Astrocyte (in vitro differentiated cells and primary cell): ENCODE measurements around the gene C14orf119. TPM values are rescaled to one million over a fixed set of nuclear protein-coding genes. Genes with fewer than 3 reads are reported as not detected.
A peak's percentile ranks its signal among the peaks of the same experiment; 100 is the strongest.

Experiments
- DNase-seq: peaks from one replicate; pipeline ENCODE4 v3.0.0-alpha.2; 2010; ENCODE audit warnings: low read depth
- FAIRE-seq: peaks from 2 replicates; lab custom pipeline; 2011; peaks lifted over from hg19 to GRCh38; lab: Jason Lieb, UNC
- H2AFZ ChIP-seq: 2 replicates; pipeline ENCODE4 v1.6.0; 2012; ENCODE audit warnings: low read depth, low read length, inconsistent platforms
- H3K27ac ChIP-seq: 2 replicates; pipeline ENCODE4 v1.5.1; 2011; ENCODE audit warnings: low read depth, low read length, inconsistent platforms
- H3K27me3 ChIP-seq: 2 replicates; pipeline ENCODE4 v1.6.0; 2011; ENCODE audit warnings: low read length, inconsistent platforms; ENCODE audit not compliant: insufficient read depth
- H3K36me3 ChIP-seq: 2 replicates; pipeline ENCODE4 v1.5.1; 2011; ENCODE audit warnings: low read length, inconsistent platforms; ENCODE audit not compliant: insufficient read depth
- H3K4me1 ChIP-seq: 2 replicates; pipeline ENCODE4 v1.5.1; 2011; ENCODE audit warnings: low read length, inconsistent platforms; ENCODE audit not compliant: insufficient read depth
- H3K4me2 ChIP-seq: 2 replicates; pipeline ENCODE4 v1.6.0; 2012; ENCODE audit warnings: low read length, inconsistent platforms
- H3K4me3 ChIP-seq: 2 replicates; pipeline ENCODE4 v1.5.1; 2011; ENCODE audit warnings: low read depth, mild to moderate bottlenecking, low read length, inconsistent platforms; ENCODE audit not compliant: insufficient read depth
- H3K79me2 ChIP-seq: 2 replicates; pipeline ENCODE4 v1.6.0; 2012; ENCODE audit warnings: mild to moderate bottlenecking, low read length, inconsistent platforms; ENCODE audit not compliant: insufficient read depth
- H3K9ac ChIP-seq: 2 replicates; pipeline ENCODE4 v1.6.0; 2012; ENCODE audit warnings: mild to moderate bottlenecking, low read length, inconsistent platforms
- H3K9me3 ChIP-seq: 2 replicates; pipeline ENCODE4 v1.5.1; 2012; ENCODE audit warnings: low read depth, mild to moderate bottlenecking, low read length, inconsistent platforms; ENCODE audit not compliant: insufficient read depth
- H4K20me1 ChIP-seq: 2 replicates; pipeline ENCODE4 v1.6.0; 2012; ENCODE audit warnings: low read length, inconsistent platforms; ENCODE audit not compliant: insufficient read depth
- H3K27ac Mint-ChIP-seq: one replicate; pipeline ENCODE4 v1.8.0; 2021; ENCODE audit warnings: mild to moderate bottlenecking, mixed read lengths; ENCODE audit not compliant: unreplicated experiment
- H3K27me3 Mint-ChIP-seq: one replicate; pipeline ENCODE4 v1.8.0; 2021; ENCODE audit warnings: low read depth, mixed read lengths; ENCODE audit not compliant: unreplicated experiment
- H3K36me3 Mint-ChIP-seq: one replicate; pipeline ENCODE4 v1.8.0; 2021; ENCODE audit warnings: low read depth, mixed read lengths; ENCODE audit not compliant: unreplicated experiment
- H3K4me1 Mint-ChIP-seq: one replicate; pipeline ENCODE4 v1.8.0; 2021; ENCODE audit warnings: low read depth, mixed read lengths; ENCODE audit not compliant: unreplicated experiment
- H3K4me3 Mint-ChIP-seq: one replicate; pipeline ENCODE4 v1.8.0; 2021; ENCODE audit warnings: mild to moderate bottlenecking, moderate library complexity, mixed read lengths; ENCODE audit not compliant: unreplicated experiment
- H3K9me3 Mint-ChIP-seq: one replicate; pipeline ENCODE4 v1.8.0; 2021; ENCODE audit warnings: mild to moderate bottlenecking, mixed read lengths; ENCODE audit not compliant: unreplicated experiment
- CTCF ChIP-seq: IDR thresholded peaks from 2 replicates; pipeline ENCODE4 v1.5.1; 2011; ENCODE audit warnings: low read depth, mild to moderate bottlenecking, inconsistent platforms, low read length, moderate library complexity; ENCODE audit not compliant: insufficient read depth
- EZH2 ChIP-seq: IDR thresholded peaks from 2 replicates; pipeline ENCODE4 v1.6.1; 2012; ENCODE audit warnings: mild to moderate bottlenecking, low read length, inconsistent platforms; ENCODE audit not compliant: insufficient read depth
- total RNA-seq: library from RNA; stranded (reverse); gene quantifications from 2 replicates; pipeline ENCODE4 v1.2.1, GENCODE V29; 2021

The C14orf119 gene
- total RNA-seq, 1 donor from 2014 or later: 83.9 TPM

- Mint-ChIP-seq H3K9me3 (peaks cover 10% of the 10 kb centered on the region), H3K36me3 (peaks cover 2% of the 10 kb centered on the region), H3K4me3 (no peak overlapping the region), H3K4me1 (peaks cover 11% of the 10 kb centered on the region), H3K27ac (no peak overlapping the region), H3K27me3 (peaks cover 3% of the 10 kb centered on the region)
- DNase-seq (no peak), FAIRE-seq (no peak)
- Histone ChIP-seq H2AFZ (no peak overlapping the region), H3K4me1 (no peaks in the 10 kb centered on the region), H3K36me3 (no peaks in the 10 kb centered on the region), H3K9me3 (no peaks in the 10 kb centered on the region), H3K27me3 (peaks cover 6% of the 10 kb centered on the region), H3K9ac (no peak overlapping the region), H3K4me2 (no peak overlapping the region), H3K27ac (no peak overlapping the region), H3K4me3 (no peak overlapping the region), H4K20me1 (no peaks in the 10 kb centered on the region), H3K79me2 (no peaks in the 10 kb centered on the region)
- no peak for TF ChIP-seq CTCF
- no peak for TF ChIP-seq EZH2
Observed at GRCh38 chr14:23146351-23146910, 51.1 kb downstream of the C14orf119 start.

GRCh38 chr14:23146980-23147379 lies 51.7 kb downstream of the C14orf119 start:
- Histone ChIP-seq H3K27me3 (peaks cover 6% of the 10 kb centered on the region), H3K9ac (no peak overlapping the region), H3K4me2 (no peak overlapping the region), H3K9me3 (no peaks in the 10 kb centered on the region), H4K20me1 (no peaks in the 10 kb centered on the region), H3K36me3 (no peaks in the 10 kb centered on the region), H3K4me1 (no peaks in the 10 kb centered on the region), H3K79me2 (no peaks in the 10 kb centered on the region), H3K27ac (no peak overlapping the region), H2AFZ (no peak overlapping the region), H3K4me3 (no peak overlapping the region)
- peaks cover 3% of the 10 kb centered on the region for H3K27me3 Mint-ChIP-seq
- H3K4me1 Mint-ChIP-seq: peaks cover 11% of the 10 kb centered on the region
- no peak overlapping the region for H3K27ac Mint-ChIP-seq
- DNase-seq: no peak
- H3K9me3 Mint-ChIP-seq: peaks cover 10% of the 10 kb centered on the region
- no peak for FAIRE-seq
- peaks cover 2% of the 10 kb centered on the region for H3K36me3 Mint-ChIP-seq
- H3K4me3 Mint-ChIP-seq: no peak overlapping the region
- no peak for TF ChIP-seq CTCF

GRCh38 chr14:23147676-23148075 lies 52.4 kb downstream of the C14orf119 start:
- DNase-seq: peak; percentile 37
- Histone ChIP-seq H3K27ac (no peak overlapping the region), H3K9ac (no peak overlapping the region), H2AFZ (no peak overlapping the region), H3K4me2 (no peak overlapping the region), H3K4me3 (no peak overlapping the region), H4K20me1 (no peaks in the 10 kb centered on the region), H3K27me3 (peaks cover 5% of the 10 kb centered on the region), H3K9me3 (no peaks in the 10 kb centered on the region), H3K79me2 (no peaks in the 10 kb centered on the region), H3K4me1 (no peaks in the 10 kb centered on the region), H3K36me3 (no peaks in the 10 kb centered on the region)
- FAIRE-seq: no peak
- peaks cover 2% of the 10 kb centered on the region for H3K36me3 Mint-ChIP-seq
- H3K4me3 Mint-ChIP-seq: no peak overlapping the region
- no peak overlapping the region for H3K27ac Mint-ChIP-seq
- peaks cover 9% of the 10 kb centered on the region for H3K4me1 Mint-ChIP-seq
- peaks cover 10% of the 10 kb centered on the region for H3K9me3 Mint-ChIP-seq
- no peak for TF ChIP-seq CTCF
- H3K27me3 Mint-ChIP-seq: peaks cover 3% of the 10 kb centered on the region
